HG03066 (cell line): ENCODE data around the gene MAML1.

Experiments used
- ATAC-seq: cut with Tn5 transposase; IDR thresholded peaks from one replicate; pipeline ENCODE4 v1.9.1; 2021; ENCODE audit warnings: low read depth; ENCODE audit not compliant: unreplicated experiment

Gene MAML1

GRCh38 chr5:179819296-179820126 lies 86.9 kb downstream of the MAML1 start:
- no peak for ATAC-seq

DNA sequence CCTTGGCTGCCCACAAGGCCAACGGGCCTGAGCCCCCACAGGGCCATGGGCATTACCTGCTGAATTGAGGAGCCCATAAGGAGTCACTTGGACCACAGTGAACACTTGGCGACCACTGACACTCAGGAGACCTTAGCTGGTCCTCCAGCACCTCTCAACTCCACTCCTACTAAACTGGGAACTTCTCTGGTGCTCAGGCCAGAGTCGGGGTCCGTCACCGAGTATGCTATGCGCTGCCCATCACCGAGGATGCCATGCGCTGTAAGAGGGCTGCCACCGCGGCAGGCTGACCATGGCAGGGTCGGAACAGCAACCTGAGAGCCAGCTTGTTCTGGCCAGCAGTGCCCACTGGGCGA lies 87.5 kb downstream of the MAML1 start:
- ATAC-seq = no peak

DNA sequence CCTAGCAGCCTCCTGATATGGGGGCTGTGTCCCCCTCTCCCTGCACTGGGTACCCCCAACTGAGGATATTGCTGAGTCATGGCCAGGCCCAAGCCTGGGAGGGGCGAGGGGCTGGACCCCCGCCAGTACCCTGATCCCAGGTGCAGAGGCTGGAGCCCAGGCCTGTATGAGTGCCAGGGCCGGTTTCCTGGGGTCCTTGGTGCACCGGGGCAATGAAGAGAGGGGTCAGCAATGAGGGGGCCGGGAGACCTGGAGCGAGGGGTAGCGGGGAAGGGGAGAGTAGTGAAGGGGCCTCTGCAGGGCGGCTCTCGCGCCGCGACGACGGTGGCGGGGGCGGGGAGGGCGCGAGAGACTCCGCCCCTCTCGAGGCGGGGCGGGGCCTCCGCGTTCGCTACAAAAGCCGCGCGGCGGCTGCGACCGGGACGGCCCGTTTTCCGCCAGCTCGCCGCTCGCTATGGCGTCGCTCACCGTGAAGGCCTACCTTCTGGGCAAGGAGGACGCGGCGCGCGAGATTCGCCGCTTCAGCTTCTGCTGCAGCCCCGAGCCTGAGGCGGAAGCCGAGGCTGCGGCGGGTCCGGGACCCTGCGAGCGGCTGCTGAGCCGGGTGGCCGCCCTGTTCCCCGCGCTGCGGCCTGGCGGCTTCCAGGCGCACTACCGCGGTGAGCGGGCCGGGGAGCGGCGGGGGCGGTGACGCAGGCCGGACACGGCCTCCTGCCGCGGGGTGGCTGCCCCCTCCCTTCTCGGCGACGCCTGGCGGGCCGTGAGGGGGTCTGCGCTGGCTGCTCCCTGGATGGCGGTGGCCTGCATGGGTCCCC lies 88.1 kb downstream of the MAML1 start, which contains the start of gene SQSTM1:
SQSTM1 (plus strand) TSS at position 423 of the 815 bp plus-strand sequence; CDS start at position 455, 32 bp downstream.
- peak; percentile 36 for ATAC-seq

- peak; percentile 39 for ATAC-seq
Observed at GRCh38 chr5:179821298-179822058, 88.9 kb downstream of the MAML1 start.

- ATAC-seq = no peak
Observed at GRCh38 chr5:179822059-179822432, 89.4 kb downstream of the MAML1 start.

GRCh38 chr5:179822444-179822990 lies 89.9 kb downstream of the MAML1 start:
- ATAC-seq = no peak

- no peak for ATAC-seq
Observed at GRCh38 chr5:179823937-179824744, 91.5 kb downstream of the MAML1 start.

GRCh38 chr5:179824745-179825112 lies 92.1 kb downstream of the MAML1 start:
- no peak for ATAC-seq

DNA sequence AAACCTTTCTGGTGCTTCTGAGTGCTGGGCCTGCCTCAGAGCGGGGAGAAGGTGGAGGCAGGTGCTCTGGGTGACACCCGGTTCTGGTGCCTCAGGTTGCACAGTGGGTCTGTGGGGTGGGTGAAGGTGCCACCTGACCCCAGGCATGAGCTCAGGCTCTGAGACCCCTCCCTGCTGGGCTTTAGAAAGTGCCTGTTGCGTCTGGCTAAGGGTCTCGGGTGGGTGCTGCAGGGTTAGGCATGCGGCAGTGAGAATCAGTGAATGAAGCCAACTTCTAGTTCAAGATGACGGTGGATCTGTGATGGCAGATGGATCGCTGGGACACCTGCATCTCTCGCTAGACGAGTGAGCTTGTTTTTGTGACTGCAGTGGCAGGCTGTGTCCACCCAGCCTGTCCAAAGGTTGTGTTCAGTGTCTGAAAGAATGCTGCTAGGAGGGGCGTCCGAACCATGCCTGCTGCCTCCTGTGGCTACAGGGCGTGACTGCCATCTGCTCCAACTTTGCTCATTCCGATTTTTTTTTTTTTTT lies 93.1 kb downstream of the MAML1 start:
- no peak for ATAC-seq
